ENCODE measurements around the gene ESRRA. TPM values are rescaled to one million over a fixed set of nuclear protein-coding genes. Genes with fewer than 3 reads are reported as not detected.

The ESRRA gene
- total and polyA plus RNA-seq, 2 of the 8 experiments (the other 6 are each of a cell fraction or from before 2014, with no cell fraction given), result 18.2 to 37.0 TPM

DNA sequence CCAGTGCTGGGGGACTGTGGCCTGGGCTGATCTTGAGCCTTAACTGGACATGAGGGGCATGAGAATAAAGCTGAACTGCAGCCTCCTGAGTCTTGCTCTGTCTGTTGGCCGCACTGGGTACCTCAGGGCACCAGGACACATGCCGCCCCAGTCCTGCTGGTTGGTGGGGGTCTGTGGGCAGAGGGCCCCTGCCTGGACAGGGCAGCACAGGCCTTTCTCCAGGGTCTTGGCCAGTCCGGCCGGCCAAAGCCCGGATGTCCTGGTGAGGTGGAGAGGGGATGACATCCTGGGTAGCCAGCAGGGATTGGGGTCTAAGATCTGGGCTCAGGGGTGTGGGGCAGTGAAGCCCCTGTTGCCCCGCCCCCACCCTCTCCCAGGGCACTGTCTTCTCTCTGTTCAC is 52.1 kb downstream of the ESRRA start (continued):
- no peak for TF ChIP-seq CTBP2 (IDR thresholded peaks at IDR 0.05; ENCODE audit: borderline replicate concordance, insufficient read depth, insufficient read length, low read length)
- no peak for TF ChIP-seq CHD2 (IDR thresholded peaks at IDR 0.05; ENCODE audit: low read length)
- TF ChIP-seq EZH2 (IDR thresholded peaks at IDR 0.05; ENCODE audit: low read depth, low read length, severe bottlenecking), result no peak
- TF ChIP-seq SAP30 (IDR thresholded peaks at IDR 0.05; ENCODE audit: insufficient read depth, insufficient replicate concordance, low read length), result no peak
- TF ChIP-seq YY1 (IDR thresholded peaks at IDR 0.05; ENCODE audit: low read depth, low read length), result no peak
